CD8-positive, alpha-beta memory T cell (primary cell): ENCODE results near the gene ZMIZ1. TPM values are rescaled to one million over a fixed set of nuclear protein-coding genes. Genes with fewer than 3 reads are reported as not detected.

Experiments used
- CTCF ChIA-PET: fragments of 350-600 bp; sonication (Branson Sonifier 250); formaldehyde crosslinking; loops from one replicate; lab custom pipeline; 2021; ENCODE audit warnings: antibody characterized with exemption; lab: Charles Lee
- POLR2A ChIA-PET: fragments of 350-600 bp; sonication (Branson Sonifier 250); formaldehyde crosslinking; loops from one replicate; lab custom pipeline; 2021; ENCODE audit warnings: antibody characterized with exemption; lab: Charles Lee
- DNase-seq, 5 donors: peaks; one replicate each; pipeline versions ENCODE4 v3.0.0 to v3.0.0-alpha.2; 2020 to 2022; ENCODE audit warnings: mixed read lengths in 1 of 5
- H3K27ac ChIP-seq: one replicate; pipeline ENCODE4 v1.7.0; 2013; ENCODE audit warnings: low read depth, mild to moderate bottlenecking, low read length, moderate library complexity
- H3K27me3 ChIP-seq: 2 replicates; pipeline ENCODE4 v1.7.0; 2013; ENCODE audit warnings: low read length, mild to moderate bottlenecking; ENCODE audit not compliant: insufficient read depth, poor library complexity, severe bottlenecking
- H3K36me3 ChIP-seq: 2 replicates; pipeline ENCODE4 v1.7.0; 2013; ENCODE audit warnings: mild to moderate bottlenecking, low read length, moderate library complexity; ENCODE audit not compliant: insufficient read depth
- H3K4me1 ChIP-seq: 2 replicates; pipeline ENCODE4 v1.7.0; 2013; ENCODE audit warnings: mild to moderate bottlenecking, low read length, moderate library complexity; ENCODE audit not compliant: insufficient read depth
- H3K4me3 ChIP-seq: 2 replicates; pipeline ENCODE4 v1.7.0; 2013; ENCODE audit warnings: mild to moderate bottlenecking, low read length
- H3K9me3 ChIP-seq: 2 replicates; pipeline ENCODE4 v1.7.0; 2013; ENCODE audit warnings: mild to moderate bottlenecking, low read length
- H3K27ac Mint-ChIP-seq, 8 donors: one replicate each; pipeline ENCODE4 v1.8.0; 2020 to 2021; ENCODE audit warnings: mixed read lengths in 8 of 8, mild to moderate bottlenecking in 6 of 8, inconsistent platforms in 3 of 8, moderate library complexity in 3 of 8
- H3K27me3 Mint-ChIP-seq, 2 donors: one replicate each; pipeline ENCODE4 v1.8.0; 2020 to 2021; ENCODE audit warnings: mixed read lengths in 2 of 2, mild to moderate bottlenecking in 1 of 2, moderate library complexity in 1 of 2
- H3K36me3 Mint-ChIP-seq, 3 donors: one replicate each; pipeline ENCODE4 v1.8.0; 2020 to 2021; ENCODE audit warnings: mixed read lengths in 3 of 3, inconsistent platforms in 1 of 3, mild to moderate bottlenecking in 1 of 3
- H3K4me1 Mint-ChIP-seq, 3 donors: one replicate each; pipeline ENCODE4 v1.8.0; 2020 to 2021; ENCODE audit warnings: mixed read lengths in 3 of 3, inconsistent platforms in 1 of 3, mild to moderate bottlenecking in 1 of 3
- H3K4me3 Mint-ChIP-seq, 7 donors: one replicate each; pipeline ENCODE4 v1.8.0; 2020 to 2021; ENCODE audit warnings: mixed read lengths in 7 of 7, mild to moderate bottlenecking in 6 of 7, moderate library complexity in 4 of 7, inconsistent platforms in 2 of 7
- H3K9me3 Mint-ChIP-seq, 5 donors: one replicate each; pipeline ENCODE4 v1.8.0; 2020 to 2022; ENCODE audit warnings: mixed read lengths in 5 of 5, mild to moderate bottlenecking in 3 of 5, moderate library complexity in 2 of 5, inconsistent platforms in 1 of 5
- polyA plus RNA-seq: library from polyadenylated mRNA; unstranded; fragments of 300-500 nt; fragmentation: Illumina TruSeq; gene quantifications from one replicate; pipeline ENCODE4 v1.2.3, GENCODE V29; 2021
- total RNA-seq, 2 experiments: library from RNA; stranded (reverse); gene quantifications; one replicate each; pipeline ENCODE4 v1.2.3, GENCODE V29; 2021

ZMIZ1 gene
- total and polyA plus RNA-seq, 3 experiments from 2014 or later: 8.0 to 36.3 (median 34.7) TPM

GRCh38 chr10:79166312-79166721, 97.6 kb downstream of the ZMIZ1 start:
- Mint-ChIP-seq H3K27ac (peak overlapping the region in 1 of 8 donors; percentile 46), H3K9me3 (no peaks in the 10 kb centered on the region), H3K4me3 (no peak overlapping the region), H3K4me1 (no peaks in the 10 kb centered on the region), H3K27me3 (no peaks in the 10 kb centered on the region), H3K36me3 (peaks cover 0 to 16% (median 0%) of the 10 kb centered on the region in 3 donors)
- no peaks in the 10 kb centered on the region for H3K9me3 ChIP-seq
- no peak overlapping the region for H3K4me3 ChIP-seq
- no peak for DNase-seq
- ChIA-PET CTCF (no interaction called here), POLR2A (no interaction called here)
- H3K27me3 ChIP-seq: no peaks in the 10 kb centered on the region
- no peaks in the 10 kb centered on the region for H3K4me1 ChIP-seq
- H3K36me3 ChIP-seq: no peaks in the 10 kb centered on the region
- no peak overlapping the region for H3K27ac ChIP-seq

- ChIA-PET CTCF (no interaction called here), POLR2A (no interaction called here)
- DNase-seq: no peak
- Histone ChIP-seq H3K4me3 (no peak overlapping the region), H3K27me3 (no peaks in the 10 kb centered on the region), H3K9me3 (no peaks in the 10 kb centered on the region), H3K36me3 (no peaks in the 10 kb centered on the region), H3K27ac (no peak overlapping the region), H3K4me1 (no peaks in the 10 kb centered on the region)
- Mint-ChIP-seq H3K9me3 (no peaks in the 10 kb centered on the region), H3K36me3 (peaks cover 0 to 16% (median 0%) of the 10 kb centered on the region in 3 donors), H3K4me3 (no peak overlapping the region), H3K27me3 (no peaks in the 10 kb centered on the region), H3K4me1 (no peaks in the 10 kb centered on the region), H3K27ac (no peak overlapping the region)
These were observed 98.0 kb downstream of the ZMIZ1 start for GRCh38 chr10:79166741-79167140.

GRCh38 chr10:79167537-79167936, 98.8 kb downstream of the ZMIZ1 start:
- Mint-ChIP-seq H3K4me1 (no peaks in the 10 kb centered on the region), H3K4me3 (no peak overlapping the region), H3K9me3 (no peaks in the 10 kb centered on the region), H3K27me3 (no peaks in the 10 kb centered on the region), H3K36me3 (peaks cover 0 to 15% (median 0%) of the 10 kb centered on the region in 3 donors), H3K27ac (no peak overlapping the region)
- DNase-seq: no peak
- H3K4me3 ChIP-seq: no peak overlapping the region
- no peaks in the 10 kb centered on the region for H3K4me1 ChIP-seq
- no peaks in the 10 kb centered on the region for H3K36me3 ChIP-seq
- no peaks in the 10 kb centered on the region for H3K9me3 ChIP-seq
- ChIA-PET POLR2A (no interaction called here), CTCF (interaction anchor here (1.4 kb wide), 1 partner anchor 28 kb away, joined by 3 read pairs; no protein-coding TSS in a partner anchor)
- H3K27ac ChIP-seq: no peak overlapping the region
- H3K27me3 ChIP-seq: no peaks in the 10 kb centered on the region

DNA sequence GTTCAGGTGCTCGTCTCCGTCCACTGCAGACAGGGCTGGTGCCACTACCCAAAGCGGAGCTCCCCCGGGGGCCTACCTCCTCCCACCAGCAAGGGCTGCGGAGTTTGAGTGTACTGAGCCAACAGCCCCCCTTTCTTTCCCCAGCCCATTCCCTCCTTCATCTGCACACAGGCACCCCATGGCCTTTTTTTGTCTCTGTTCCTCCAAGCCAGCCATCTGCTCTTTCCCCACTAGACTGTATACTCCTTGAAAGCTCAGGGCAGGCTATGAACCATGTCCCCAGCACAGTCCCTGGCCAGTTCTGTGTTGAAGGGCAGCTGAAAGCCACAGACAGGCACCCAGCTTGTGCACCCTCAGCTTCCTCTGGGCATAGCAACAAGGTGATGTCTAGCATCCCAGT, 99.4 kb downstream of the ZMIZ1 start:
- Histone ChIP-seq H3K27ac (no peak overlapping the region), H3K36me3 (no peaks in the 10 kb centered on the region), H3K27me3 (no peaks in the 10 kb centered on the region), H3K4me3 (no peak overlapping the region), H3K4me1 (no peaks in the 10 kb centered on the region), H3K9me3 (no peaks in the 10 kb centered on the region)
- Mint-ChIP-seq H3K27ac (peak overlapping the region in 1 of 8 donors; percentile 42), H3K27me3 (no peaks in the 10 kb centered on the region), H3K4me1 (no peaks in the 10 kb centered on the region), H3K4me3 (no peak overlapping the region), H3K9me3 (no peaks in the 10 kb centered on the region), H3K36me3 (peaks cover 0 to 14% (median 0%) of the 10 kb centered on the region in 3 donors)
- ChIA-PET CTCF (interaction anchor here (1.4 kb wide), 1 partner anchor 28 kb away, joined by 3 read pairs; no protein-coding TSS in a partner anchor), POLR2A (no interaction called here)
- no peak for DNase-seq

GRCh38 chr10:79170226-79170752, 101.5 kb downstream of the ZMIZ1 start:
- Histone ChIP-seq H3K27ac (no peak overlapping the region), H3K4me1 (no peaks in the 10 kb centered on the region), H3K36me3 (no peaks in the 10 kb centered on the region), H3K9me3 (no peaks in the 10 kb centered on the region), H3K4me3 (no peak overlapping the region), H3K27me3 (no peaks in the 10 kb centered on the region)
- peak overlapping the region in 1 of 8 donors; percentile 47 for H3K27ac Mint-ChIP-seq
- peaks cover 0 to 10% (median 2%) of the 10 kb centered on the region in 3 donors for H3K36me3 Mint-ChIP-seq
- no peak overlapping the region for H3K4me3 Mint-ChIP-seq
- POLR2A ChIA-PET: no interaction called here
- DNase-seq: no peak
- H3K27me3 Mint-ChIP-seq: no peaks in the 10 kb centered on the region
- H3K9me3 Mint-ChIP-seq: no peaks in the 10 kb centered on the region
- CTCF ChIA-PET: interaction anchor here (1.2 to 2.2 kb wide), 2 partner anchors 25 to 1123 kb away, joined by 3 to 10 read pairs; no protein-coding TSS in a partner anchor
- H3K4me1 Mint-ChIP-seq: no peaks in the 10 kb centered on the region

DNA sequence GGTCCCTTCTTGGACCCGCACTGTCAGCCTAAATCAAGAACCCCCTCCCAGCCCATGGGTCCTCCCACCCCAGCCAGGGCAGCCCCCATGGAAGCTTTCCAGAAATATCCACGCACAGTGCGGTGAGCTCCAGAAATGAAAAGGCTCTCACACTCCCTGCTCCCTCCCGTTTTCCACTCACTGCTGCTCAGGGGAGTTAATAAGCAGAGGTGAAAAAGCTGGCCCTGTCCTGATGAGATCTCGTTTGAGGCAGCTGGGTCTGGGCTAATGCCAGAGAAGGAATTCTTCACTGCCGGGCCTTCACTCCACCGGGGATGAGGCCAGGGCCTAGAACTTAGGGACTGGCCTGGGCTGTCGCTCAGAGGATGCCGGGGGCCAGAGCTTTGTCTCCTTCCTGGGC, 102.2 kb downstream of the ZMIZ1 start:
- no peaks in the 10 kb centered on the region for H3K4me1 ChIP-seq
- H3K9me3 ChIP-seq: no peaks in the 10 kb centered on the region
- no peak overlapping the region for H3K4me3 Mint-ChIP-seq
- no peaks in the 10 kb centered on the region for H3K27me3 ChIP-seq
- ChIA-PET POLR2A (no interaction called here), CTCF (interaction anchor here (1.2 to 2.2 kb wide), 2 partner anchors 25 to 1124 kb away, joined by 3 to 10 read pairs; no protein-coding TSS in a partner anchor)
- no peak for DNase-seq
- H3K9me3 Mint-ChIP-seq: no peaks in the 10 kb centered on the region
- no peaks in the 10 kb centered on the region for H3K4me1 Mint-ChIP-seq
- H3K36me3 Mint-ChIP-seq: peaks cover 0 to 10% (median 2%) of the 10 kb centered on the region in 3 donors
- no peak overlapping the region for H3K27ac Mint-ChIP-seq
- H3K36me3 ChIP-seq: no peaks in the 10 kb centered on the region
- no peak overlapping the region for H3K27ac ChIP-seq
- H3K4me3 ChIP-seq: no peak overlapping the region
- no peaks in the 10 kb centered on the region for H3K27me3 Mint-ChIP-seq

DNA sequence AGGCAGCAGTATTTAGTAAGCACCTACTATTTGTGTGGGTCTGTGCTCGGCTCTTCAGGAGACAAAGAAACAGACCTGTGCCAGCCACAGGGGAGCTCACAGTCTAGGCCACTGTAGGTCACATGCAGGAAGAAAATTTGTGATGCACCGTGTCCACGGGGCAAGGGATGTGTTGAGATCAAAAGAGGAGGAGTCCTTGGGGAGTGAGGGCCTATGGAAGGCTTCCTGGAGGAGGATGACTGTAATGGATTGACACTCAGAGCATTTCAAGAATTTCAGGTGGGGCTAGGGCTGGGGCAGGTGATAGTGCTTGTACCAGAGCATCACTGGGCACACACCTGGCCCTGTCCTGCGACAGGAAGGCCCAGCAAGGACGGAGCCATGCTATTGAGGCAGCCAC, 102.7 kb downstream of the ZMIZ1 start:
- Mint-ChIP-seq H3K9me3 (no peaks in the 10 kb centered on the region), H3K4me1 (no peaks in the 10 kb centered on the region), H3K4me3 (no peak overlapping the region), H3K27me3 (no peaks in the 10 kb centered on the region), H3K27ac (no peak overlapping the region), H3K36me3 (peaks cover 0 to 8% (median 2%) of the 10 kb centered on the region in 3 donors)
- H3K9me3 ChIP-seq: no peaks in the 10 kb centered on the region
- no peak overlapping the region for H3K27ac ChIP-seq
- ChIA-PET POLR2A (no interaction called here), CTCF (interaction anchor here (1.2 to 2.2 kb wide), 2 partner anchors 24 to 1124 kb away, joined by 3 to 10 read pairs; no protein-coding TSS in a partner anchor)
- DNase-seq: no peak
- H3K4me1 ChIP-seq: no peaks in the 10 kb centered on the region
- no peak overlapping the region for H3K4me3 ChIP-seq
- no peaks in the 10 kb centered on the region for H3K36me3 ChIP-seq
- no peaks in the 10 kb centered on the region for H3K27me3 ChIP-seq

DNA sequence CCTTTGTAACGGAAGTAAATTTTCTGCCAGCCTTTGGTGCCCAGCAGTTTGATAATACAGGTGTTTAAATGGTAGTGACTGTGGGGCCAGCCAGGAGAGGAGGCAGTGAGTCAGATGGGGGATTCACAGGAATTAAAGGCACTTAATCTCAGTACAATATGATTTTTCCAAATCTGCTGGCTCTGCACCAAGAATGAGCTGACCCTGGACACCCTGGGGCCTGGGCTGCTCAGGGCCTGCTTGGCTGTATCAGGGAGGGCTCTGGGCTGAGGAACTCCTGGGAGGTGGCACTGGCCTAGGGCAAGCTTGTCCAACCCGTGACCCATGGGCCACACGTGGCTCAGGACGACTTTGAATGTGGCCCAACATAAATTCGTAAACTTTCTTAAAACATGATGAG, 104.1 kb downstream of the ZMIZ1 start:
- Mint-ChIP-seq H3K27me3 (no peaks in the 10 kb centered on the region), H3K36me3 (peaks cover 0 to 3% (median 2%) of the 10 kb centered on the region in 3 donors), H3K4me1 (no peaks in the 10 kb centered on the region), H3K4me3 (no peak overlapping the region), H3K27ac (peak overlapping the region in 1 of 8 donors; percentile 11), H3K9me3 (no peaks in the 10 kb centered on the region)
- ChIA-PET CTCF (interaction anchor here (0.6 to 2.2 kb wide), 2 partner anchors 23 to 430 kb away, joined by 3 to 10 read pairs; no protein-coding TSS in a partner anchor), POLR2A (no interaction called here)
- Histone ChIP-seq H3K9me3 (no peaks in the 10 kb centered on the region), H3K36me3 (no peaks in the 10 kb centered on the region), H3K27me3 (no peaks in the 10 kb centered on the region), H3K4me1 (no peaks in the 10 kb centered on the region), H3K4me3 (no peak overlapping the region), H3K27ac (no peak overlapping the region)
- DNase-seq: no peak
